ES-I3 (cell line): ENCODE results near the gene BTBD17.
A peak's percentile ranks its signal among the peaks of the same experiment; 100 is the strongest.

Source experiments
- H3K36me3 ChIP-seq: 2 replicates; pipeline ENCODE4 v1.6.1; 2013; ENCODE audit warnings: mild to moderate bottlenecking, low read length, control low read depth, moderate library complexity; ENCODE audit not compliant: insufficient read depth
- H3K4me1 ChIP-seq: 2 replicates; pipeline ENCODE4 v1.6.1; 2013; ENCODE audit warnings: mild to moderate bottlenecking, control low read depth, low read length; ENCODE audit not compliant: insufficient read depth
- H3K9ac ChIP-seq: 2 replicates; pipeline ENCODE4 v1.6.1; 2013; ENCODE audit warnings: low read depth, mild to moderate bottlenecking, low read length, moderate library complexity
- H3K9me3 ChIP-seq: 2 replicates; pipeline ENCODE4 v1.6.1; 2013; ENCODE audit warnings: mild to moderate bottlenecking, low read length, moderate library complexity; ENCODE audit not compliant: control insufficient read depth, insufficient read depth

BTBD17 gene

DNA sequence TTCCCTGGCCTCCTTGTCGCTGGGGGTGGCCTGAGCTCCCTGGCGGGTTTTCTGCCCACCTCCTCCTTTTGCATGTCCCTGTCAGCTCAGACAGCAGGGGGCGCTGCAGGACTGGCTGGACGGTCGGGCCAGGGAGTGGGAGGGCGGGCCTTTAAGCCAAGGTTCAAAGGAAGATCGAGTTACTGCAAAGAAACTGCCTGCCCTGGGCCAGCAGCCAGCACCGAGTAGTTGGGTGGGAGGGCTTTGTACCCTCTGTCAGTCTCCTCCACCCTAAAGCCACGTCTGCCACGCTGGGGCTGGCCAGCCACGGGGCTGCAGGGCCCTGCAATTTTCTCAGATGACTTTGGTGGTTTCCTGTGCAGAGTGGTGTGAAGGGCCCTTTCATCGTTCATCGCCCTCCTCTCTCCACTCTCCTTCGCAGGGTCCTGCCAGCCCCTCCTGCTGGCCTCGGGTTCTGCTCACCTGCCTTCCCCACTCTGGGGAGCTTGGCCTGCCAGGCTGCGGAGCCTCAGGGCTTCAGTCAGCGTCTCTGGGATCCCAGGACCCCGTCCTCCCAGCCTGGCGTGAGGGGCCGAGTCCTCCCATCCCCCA, 17.9 kb upstream of the BTBD17 start:
- Histone ChIP-seq H3K4me1 (peaks cover 15% of the 10 kb centered on the region; the same call in 1 of the 2 replicates), H3K9ac (peak overlapping the region; percentile 14; the same call in 1 of the 2 replicates), H3K36me3 (no peaks in the 10 kb centered on the region), H3K9me3 (no peaks in the 10 kb centered on the region)

DNA sequence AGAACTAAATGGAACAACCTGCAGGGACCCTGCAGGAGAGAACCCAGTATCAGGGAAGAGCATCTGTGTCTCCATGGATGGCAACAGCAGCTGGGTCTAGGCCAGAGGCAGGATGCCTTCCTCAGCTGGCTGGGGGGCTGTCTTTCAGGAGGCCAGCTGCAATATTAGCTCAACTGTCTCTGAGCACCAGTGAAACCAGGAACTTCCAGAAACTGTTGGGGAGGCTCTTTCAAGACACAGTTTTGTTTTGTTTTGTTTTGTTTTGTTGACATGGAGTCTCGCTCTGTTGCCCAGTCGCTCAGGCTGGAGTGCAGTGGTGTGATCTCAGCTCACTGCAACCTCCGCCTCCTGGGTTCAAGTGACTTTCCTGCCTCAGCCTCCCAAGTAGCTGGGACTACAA, 13.2 kb upstream of the BTBD17 start:
- Histone ChIP-seq H3K9ac (no peak overlapping the region), H3K36me3 (no peaks in the 10 kb centered on the region), H3K9me3 (no peaks in the 10 kb centered on the region), H3K4me1 (peaks cover 3% of the 10 kb centered on the region; the same call in 1 of the 2 replicates)

DNA sequence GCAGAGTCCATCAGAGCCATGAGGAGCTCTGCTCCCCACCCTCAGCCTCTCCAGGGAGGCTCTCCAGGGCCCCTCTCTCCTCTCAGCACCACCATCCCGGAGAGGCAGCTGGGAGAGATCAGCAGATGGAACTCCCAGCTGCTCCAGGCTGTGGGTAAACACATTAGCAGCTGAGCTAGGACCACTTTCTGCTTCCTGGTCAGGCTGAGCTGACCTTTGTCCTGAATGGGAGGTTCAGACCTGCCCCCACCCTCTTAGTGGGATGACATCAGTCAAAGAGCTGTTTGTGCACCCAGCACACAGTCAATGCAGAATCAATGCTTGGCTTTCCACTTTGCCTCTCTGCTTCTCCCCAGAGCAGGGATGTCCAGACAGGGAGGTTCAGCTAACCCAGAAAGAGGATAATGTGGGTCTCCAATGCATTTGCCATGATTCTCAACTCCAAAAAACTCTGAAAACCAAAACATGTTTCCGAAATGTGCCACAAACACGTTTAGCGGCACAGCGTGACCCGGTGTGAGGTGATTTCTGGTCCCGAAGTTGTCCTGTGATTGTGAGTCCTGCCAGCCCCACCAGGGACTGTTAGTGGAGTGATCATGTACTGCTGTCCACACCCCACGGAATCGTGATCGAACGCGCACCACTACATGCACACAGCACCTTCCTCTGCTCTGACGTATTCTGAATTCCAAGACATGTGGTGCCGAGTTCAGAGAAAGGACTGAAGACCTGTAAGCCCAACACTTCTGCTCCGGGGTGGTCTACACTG, 12.4 kb upstream of the BTBD17 start:
- Histone ChIP-seq H3K36me3 (no peaks in the 10 kb centered on the region), H3K9me3 (no peaks in the 10 kb centered on the region), H3K4me1 (peaks cover 6% of the 10 kb centered on the region; the same call in 1 of the 2 replicates), H3K9ac (no peak overlapping the region)

- Histone ChIP-seq H3K9ac (no peak overlapping the region), H3K4me1 (peaks cover 13% of the 10 kb centered on the region; the same call in 1 of the 2 replicates), H3K9me3 (no peaks in the 10 kb centered on the region), H3K36me3 (no peaks in the 10 kb centered on the region)
Measured at GRCh38 chr17:74372426-74372825, 10.8 kb upstream of the BTBD17 start.

DNA sequence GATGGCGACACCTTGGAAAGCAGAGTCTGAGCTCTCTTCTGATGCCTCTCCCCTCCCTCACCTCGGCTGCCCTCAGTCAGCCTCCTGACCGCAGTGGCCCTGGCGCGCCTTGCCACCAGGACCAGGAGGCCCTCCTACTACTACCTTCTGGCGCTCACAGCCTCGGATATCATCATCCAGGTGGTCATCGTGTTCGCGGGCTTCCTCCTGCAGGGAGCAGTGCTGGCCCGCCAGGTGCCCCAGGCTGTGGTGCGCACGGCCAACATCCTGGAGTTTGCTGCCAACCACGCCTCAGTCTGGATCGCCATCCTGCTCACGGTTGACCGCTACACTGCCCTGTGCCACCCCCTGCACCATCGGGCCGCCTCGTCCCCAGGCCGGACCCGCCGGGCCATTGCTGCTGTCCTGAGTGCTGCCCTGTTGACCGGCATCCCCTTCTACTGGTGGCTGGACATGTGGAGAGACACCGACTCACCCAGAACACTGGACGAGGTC, 10.0 kb upstream of the BTBD17 start:
- no peaks in the 10 kb centered on the region for H3K36me3 ChIP-seq
- H3K4me1 ChIP-seq, result peaks cover 13% of the 10 kb centered on the region; the same call in 1 of the 2 replicates
- no peak overlapping the region for H3K9ac ChIP-seq
- no peaks in the 10 kb centered on the region for H3K9me3 ChIP-seq

GRCh38 chr17:74369665-74370490, 8.2 kb upstream of the BTBD17 start:
- H3K4me1 ChIP-seq, result peaks cover 13% of the 10 kb centered on the region; the same call in 1 of the 2 replicates
- H3K9me3 ChIP-seq, result no peaks in the 10 kb centered on the region
- H3K9ac ChIP-seq, result no peak overlapping the region
- no peaks in the 10 kb centered on the region for H3K36me3 ChIP-seq

GRCh38 chr17:74369221-74369620, 7.6 kb upstream of the BTBD17 start:
- H3K4me1 ChIP-seq, result peaks cover 13% of the 10 kb centered on the region; the same call in 1 of the 2 replicates
- no peak overlapping the region for H3K9ac ChIP-seq
- no peaks in the 10 kb centered on the region for H3K9me3 ChIP-seq
- H3K36me3 ChIP-seq, result no peaks in the 10 kb centered on the region

DNA sequence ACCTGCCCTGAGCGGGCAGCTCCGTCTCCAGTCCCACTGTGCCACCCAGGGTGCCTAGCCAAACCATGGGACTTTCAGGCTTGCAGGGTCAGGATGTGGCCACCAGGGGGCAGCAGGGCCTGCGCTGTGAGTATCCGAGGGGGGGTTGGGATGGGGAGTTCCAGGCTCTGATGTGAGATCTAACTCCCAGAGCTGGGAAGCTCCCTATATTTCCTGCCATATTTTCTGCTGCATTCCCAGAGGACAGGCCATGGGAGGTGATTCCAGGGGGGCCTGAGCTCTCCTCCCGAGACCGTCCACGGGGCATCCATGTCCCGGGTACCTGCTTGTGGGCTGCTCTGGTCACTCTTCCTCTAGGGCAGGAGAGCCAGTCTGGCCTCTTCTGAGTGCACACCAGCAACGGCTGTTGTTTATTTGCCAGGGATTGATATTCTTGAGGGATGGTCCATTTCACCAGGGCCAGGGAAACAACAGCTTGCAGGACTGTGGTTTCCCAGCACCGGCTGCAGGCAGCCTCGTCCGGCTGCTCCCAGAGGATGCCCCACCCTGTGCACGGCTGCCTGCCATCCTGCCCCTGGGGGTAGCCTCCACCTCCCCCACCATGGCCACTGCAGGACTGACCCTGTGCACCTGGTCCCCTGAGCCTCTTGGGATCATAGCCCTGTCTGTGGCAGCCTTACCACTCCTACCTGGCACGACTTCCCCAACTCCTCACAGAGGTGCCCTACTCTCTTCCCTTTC, 6.8 kb upstream of the BTBD17 start:
- H3K9ac ChIP-seq, result no peak overlapping the region
- H3K36me3 ChIP-seq, result no peaks in the 10 kb centered on the region
- H3K4me1 ChIP-seq, result peaks cover 13% of the 10 kb centered on the region; the same call in 1 of the 2 replicates
- no peaks in the 10 kb centered on the region for H3K9me3 ChIP-seq

DNA sequence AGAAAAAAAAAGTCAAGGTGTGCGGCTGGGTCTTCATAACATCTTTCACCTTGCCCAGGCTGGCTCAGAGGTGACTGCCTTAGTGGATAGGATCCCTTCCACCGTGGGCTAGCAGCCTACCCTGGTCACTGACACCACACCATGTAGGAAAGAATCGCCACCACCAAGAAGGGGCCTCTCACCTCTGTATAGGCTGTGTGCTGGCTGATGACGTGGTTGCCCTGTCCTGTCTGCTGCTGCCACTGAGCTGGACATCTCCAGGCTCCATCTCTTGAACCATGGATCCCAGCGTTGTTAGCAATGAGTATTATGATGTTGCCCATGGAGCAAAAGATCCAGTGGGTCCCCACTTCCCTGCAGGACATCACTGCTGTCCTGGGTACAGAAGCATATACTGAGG, 5.5 kb upstream of the BTBD17 start, which contains the start of gene GPR142:
GPR142 (plus strand) TSS at position 301 of the 400 bp plus-strand sequence. CDS start 2,035 bp downstream, outside the sequence.
- Histone ChIP-seq H3K36me3 (no peaks in the 10 kb centered on the region), H3K9me3 (no peaks in the 10 kb centered on the region), H3K4me1 (peaks cover 18% of the 10 kb centered on the region; the same call in 1 of the 2 replicates), H3K9ac (no peak within 1 kb of the TSS)

DNA sequence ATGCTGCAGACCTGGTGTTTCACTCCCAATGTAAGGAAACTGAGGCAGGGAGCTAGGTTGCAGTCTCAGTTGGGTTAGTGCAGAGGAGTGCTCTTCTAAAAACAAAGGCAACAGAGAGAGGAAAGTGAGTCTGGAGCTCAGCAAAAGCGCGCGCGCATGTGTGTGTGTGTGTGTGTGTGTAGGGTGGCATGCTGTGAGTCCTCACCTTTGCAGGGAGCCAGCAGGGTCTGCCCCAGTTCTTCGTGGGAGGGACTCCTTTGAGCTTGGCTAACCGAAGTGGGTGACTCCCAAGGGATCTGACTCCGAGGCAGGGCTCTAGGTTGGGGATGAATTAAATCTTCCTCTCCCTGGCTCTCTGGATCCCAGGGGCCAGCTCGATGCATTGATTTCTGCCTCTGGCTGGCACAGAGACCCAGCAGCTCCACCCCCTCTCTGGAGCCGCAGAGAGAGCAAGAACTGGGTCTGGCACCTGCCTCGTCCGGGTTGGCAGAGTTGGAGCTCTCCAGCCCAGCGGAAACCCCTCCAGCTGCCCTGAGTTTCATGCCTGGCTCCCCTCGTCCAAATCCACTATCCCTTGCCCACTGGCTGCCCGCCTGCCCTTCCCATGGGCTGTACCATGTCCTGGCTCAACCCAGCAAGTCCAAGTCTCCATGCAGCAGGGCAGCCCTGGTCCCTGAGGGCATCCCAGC, 1.3 kb upstream of the BTBD17 start:
- peaks cover 13% of the 10 kb centered on the region; the same call in 1 of the 2 replicates for H3K4me1 ChIP-seq
- no peak overlapping the region for H3K9ac ChIP-seq
- H3K36me3 ChIP-seq, result no peaks in the 10 kb centered on the region
- H3K9me3 ChIP-seq, result no peaks in the 10 kb centered on the region

DNA sequence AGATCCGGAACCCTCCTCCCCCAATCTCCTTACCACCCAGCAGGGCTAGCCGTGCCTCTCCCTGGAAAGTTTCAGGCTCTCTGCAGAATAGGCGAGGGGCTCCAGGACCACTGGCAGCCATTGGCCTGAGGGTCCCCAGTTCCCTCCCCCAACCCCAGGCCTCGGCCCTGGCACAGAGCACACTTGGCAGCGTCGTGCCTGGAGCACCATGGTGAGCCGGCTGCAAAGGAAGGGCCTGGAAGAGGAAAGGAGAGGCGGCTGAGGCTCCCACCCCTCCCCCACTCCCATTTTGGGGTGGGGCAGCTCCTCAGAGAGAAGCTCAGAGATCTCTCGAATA, 369 bp upstream of the BTBD17 start:
- Histone ChIP-seq H3K9me3 (no peaks in the 10 kb centered on the region), H3K4me1 (peaks cover 13% of the 10 kb centered on the region; the same call in 1 of the 2 replicates), H3K9ac (peak overlapping the region; percentile 34; the same call in 1 of the 2 replicates), H3K36me3 (no peaks in the 10 kb centered on the region)

- H3K9me3 ChIP-seq, result no peaks in the 10 kb centered on the region
- no peak overlapping the region; the same call in 1 of the 2 replicates for H3K9ac ChIP-seq
- H3K4me1 ChIP-seq, result peaks cover 13% of the 10 kb centered on the region; the same call in 1 of the 2 replicates
- H3K36me3 ChIP-seq, result no peaks in the 10 kb centered on the region
Measured at GRCh38 chr17:74360899-74361229, 804 bp downstream of the BTBD17 start.

DNA sequence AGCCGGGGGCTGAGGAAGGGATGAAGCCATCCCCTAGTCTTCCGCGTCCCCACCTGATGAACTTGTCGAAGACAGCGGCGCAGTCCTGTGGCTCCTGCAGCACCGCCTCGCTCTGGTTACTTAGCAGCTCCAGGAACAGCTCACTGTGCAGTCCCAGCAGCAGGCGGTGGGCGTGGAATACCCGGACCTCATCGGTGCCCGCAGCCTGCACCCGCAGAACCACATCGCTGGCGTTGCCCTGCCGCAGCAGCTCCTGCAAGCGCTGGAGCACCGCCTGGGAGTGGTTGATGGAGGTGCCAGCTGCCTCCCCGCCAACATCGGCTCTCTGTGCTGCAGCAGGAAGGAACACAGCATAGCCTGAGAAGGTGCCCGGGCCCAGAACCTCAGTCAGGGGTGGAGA, 1.8 kb downstream of the BTBD17 start:
- Histone ChIP-seq H3K9me3 (no peaks in the 10 kb centered on the region), H3K36me3 (no peaks in the 10 kb centered on the region), H3K9ac (no peak overlapping the region), H3K4me1 (peaks cover 13% of the 10 kb centered on the region; the same call in 1 of the 2 replicates)
